Transverse colon (tissue), 4 donors: ENCODE data around the gene HMX1. TPM values are rescaled to one million over a fixed set of nuclear protein-coding genes. Genes with fewer than 3 reads are reported as not detected.

Experiments used
- DNase-seq: peaks from one replicate; pipeline ENCODE4 v3.0.0-alpha.2; 2019
- H3K27ac ChIP-seq, 4 donors: fragments of 200-600 bp; sonication (generic); 2 replicates each; pipeline ENCODE4 v1.5.1; 2016 to 2018; ENCODE audit warnings: inconsistent platforms in 4 of 4
- H3K27me3 ChIP-seq: fragments of 200-600 bp; sonication (generic); 2 replicates; pipeline ENCODE4 v1.5.1; 2017; ENCODE audit warnings: inconsistent platforms
- H3K36me3 ChIP-seq, 4 donors: fragments of 200-600 bp; sonication (generic); 2 replicates each; pipeline ENCODE4 v1.5.1; 2017 to 2019; ENCODE audit warnings: inconsistent platforms in 4 of 4
- H3K4me1 ChIP-seq, 4 donors: fragments of 200-600 bp; sonication (generic); 2 replicates each; pipeline ENCODE4 v1.5.1; 2017 to 2020; ENCODE audit warnings: inconsistent platforms in 4 of 4
- H3K4me3 ChIP-seq, 4 donors: fragments of 200-600 bp; sonication (generic); 1 replicate in 1 of 4; 2 replicates in 3 of 4; pipeline versions ENCODE4 v1.5.1 to v1.6.1; 2017 to 2019; ENCODE audit warnings: inconsistent platforms in 4 of 4
- H3K9me3 ChIP-seq, 2 donors: fragments of 200-600 bp; sonication (generic); 2 replicates each; pipeline ENCODE4 v1.5.1; 2017 to 2019; ENCODE audit warnings: inconsistent platforms in 2 of 2
- EP300 ChIP-seq: sonication (generic); formaldehyde crosslinking; IDR thresholded peaks from one replicate; pipeline ENCODE4 v1.6.1; 2017; ENCODE audit warnings: antibody characterized with exemption, low read depth
- POLR2A ChIP-seq: fragments of 450-650 bp; IDR thresholded peaks from one replicate; pipeline ENCODE4 v1.6.1; 2016; ENCODE audit warnings: antibody characterized with exemption, mild to moderate bottlenecking, moderate library complexity
- POLR2AphosphoS5 ChIP-seq, 3 donors: sonication (generic); formaldehyde crosslinking; IDR thresholded peaks; one replicate each; pipeline ENCODE4 v1.6.1; 2016; ENCODE audit warnings: antibody characterized with exemption in 3 of 3
- WGBS, 2 donors: methylation state at CpG; one replicate each; pipeline ENCODE4 v1.1.5; 2018; ENCODE audit warnings: low coverage in 1 of 2; 5-methylcytosine and 5-hydroxymethylcytosine counted together
- in situ Hi-C, 4 donors: fragments of 200-750 bp; cut with MboI; loops; one replicate each; pipeline versions ENCODE4 v1.15.0 to v1.15.1; 2017; ENCODE audit warnings: low sequenced_read_pairs in 3 of 4, low pct_ligation_motif_present in 1 of 4, low pct_unique_long_range_greater_than_20kb in 1 of 4
- intact Hi-C: fragments of 100-400 bp; cut with DNase I; formaldehyde crosslinking; loops from one replicate; pipeline ENCODE4 v1.15.1; 2023; ENCODE audit warnings: low total_unique reads
- total RNA-seq, 4 donors: library from RNA; depleted of rRNA; stranded (reverse); fragments of >200 nt; gene quantifications; one replicate each; pipeline ENCODE4 v1.1.0, GENCODE V29; 2016
- TF ChIP-seq, protein P1 (sequence below), 5 experiments: fragments of 200-600 bp in 3 of 5; fragments of 450-650 bp in 2 of 5; sonication (generic) in 3 of 5; IDR thresholded peaks; 1 replicate in 2 of 5; 2 replicates in 3 of 5; pipeline ENCODE4 v1.5.1; 2016 to 2017; ENCODE audit warnings: antibody characterized with exemption in 5 of 5, inconsistent platforms in 3 of 5, mild to moderate bottlenecking in 2 of 5, moderate library complexity in 1 of 5

Gene HMX1
- total RNA-seq, 4 donors from 2014 or later: not detected

DNA sequence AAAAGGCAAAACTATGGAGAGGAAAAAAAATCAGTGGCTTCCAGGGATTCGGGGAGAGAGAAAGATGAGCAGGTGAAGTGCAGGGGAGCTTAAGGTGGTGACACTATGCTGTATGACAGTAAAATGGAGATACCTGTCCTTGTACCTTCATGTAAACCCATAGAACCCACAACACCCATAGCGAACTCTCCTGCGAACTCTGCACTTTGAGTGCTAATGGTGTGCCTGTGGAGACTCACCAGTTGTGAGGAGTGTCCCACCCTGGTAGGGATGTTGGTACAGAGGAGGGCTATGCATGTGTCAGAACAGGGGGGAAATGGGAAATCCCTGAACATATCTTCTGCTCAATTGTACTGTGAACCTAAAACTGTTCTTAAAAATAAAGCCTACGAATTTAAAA, 42.8 kb downstream of the HMX1 start:
- TF ChIP-seq POLR2AphosphoS5 (IDR thresholded peaks at IDR 0.05) (no peak), POLR2A (no peak), EP300 (no peak)
- TF ChIP-seq, protein P1, sequence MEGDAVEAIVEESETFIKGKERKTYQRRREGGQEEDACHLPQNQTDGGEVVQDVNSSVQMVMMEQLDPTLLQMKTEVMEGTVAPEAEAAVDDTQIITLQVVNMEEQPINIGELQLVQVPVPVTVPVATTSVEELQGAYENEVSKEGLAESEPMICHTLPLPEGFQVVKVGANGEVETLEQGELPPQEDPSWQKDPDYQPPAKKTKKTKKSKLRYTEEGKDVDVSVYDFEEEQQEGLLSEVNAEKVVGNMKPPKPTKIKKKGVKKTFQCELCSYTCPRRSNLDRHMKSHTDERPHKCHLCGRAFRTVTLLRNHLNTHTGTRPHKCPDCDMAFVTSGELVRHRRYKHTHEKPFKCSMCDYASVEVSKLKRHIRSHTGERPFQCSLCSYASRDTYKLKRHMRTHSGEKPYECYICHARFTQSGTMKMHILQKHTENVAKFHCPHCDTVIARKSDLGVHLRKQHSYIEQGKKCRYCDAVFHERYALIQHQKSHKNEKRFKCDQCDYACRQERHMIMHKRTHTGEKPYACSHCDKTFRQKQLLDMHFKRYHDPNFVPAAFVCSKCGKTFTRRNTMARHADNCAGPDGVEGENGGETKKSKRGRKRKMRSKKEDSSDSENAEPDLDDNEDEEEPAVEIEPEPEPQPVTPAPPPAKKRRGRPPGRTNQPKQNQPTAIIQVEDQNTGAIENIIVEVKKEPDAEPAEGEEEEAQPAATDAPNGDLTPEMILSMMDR (IDR thresholded peaks at IDR 0.05): no peak

DNA sequence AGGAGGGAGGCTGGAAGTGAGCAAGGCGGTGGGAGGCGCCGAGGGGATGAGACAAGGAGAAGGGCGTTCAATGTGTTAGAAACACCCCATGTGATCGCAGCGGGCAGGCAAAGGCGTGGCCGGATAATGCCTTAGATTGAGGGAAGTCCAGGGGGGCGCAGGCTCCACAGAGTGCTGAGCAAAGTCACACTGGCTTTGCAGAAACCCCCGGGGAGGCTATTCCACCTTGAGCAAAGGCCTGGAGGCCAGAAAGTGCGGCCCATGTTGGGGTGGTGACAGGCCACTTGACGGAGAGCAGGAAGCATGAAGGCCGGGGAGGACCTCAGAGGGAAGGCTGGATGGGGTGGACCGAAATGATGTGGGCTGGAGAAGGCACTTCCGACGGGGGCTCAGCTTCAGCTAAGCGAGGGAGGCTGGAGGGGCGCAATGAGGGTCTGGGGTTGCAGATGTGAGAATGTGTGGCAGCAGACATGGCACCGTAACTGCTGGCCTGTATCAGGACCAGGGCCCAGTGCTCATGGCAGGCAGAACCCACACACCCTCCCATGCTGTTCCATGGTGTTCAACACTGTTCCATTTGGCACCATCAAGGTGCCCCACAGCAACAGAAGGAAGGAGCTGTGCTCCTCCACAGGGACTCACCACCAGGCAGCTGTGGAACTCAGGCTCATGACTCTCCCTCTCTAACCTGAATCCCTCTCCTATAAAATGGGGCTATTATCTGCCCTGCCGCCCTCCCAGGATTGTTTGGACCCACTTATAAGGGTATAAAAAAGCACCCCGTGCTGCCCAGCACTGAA, 50.3 kb downstream of the HMX1 start:
- Histone ChIP-seq H3K27me3 (peaks cover 6% of the 10 kb centered on the region), H3K4me3 (no peak overlapping the region), H3K36me3 (no peaks in the 10 kb centered on the region), H3K4me1 (no peaks in the 10 kb centered on the region), H3K27ac (no peak overlapping the region), H3K9me3 (no peaks in the 10 kb centered on the region)
- in situ Hi-C loops: no loop called here
- TF ChIP-seq EP300 (no peak), POLR2AphosphoS5 (IDR thresholded peaks at IDR 0.05) (no peak), POLR2A (no peak)
- TF ChIP-seq, protein P1 (IDR thresholded peaks at IDR 0.05): no peak
- intact Hi-C loops: no loop called here
- WGBS, 2 donors: 78 to 88% methylated on average over 4 to 21 of the region's 21 CpGs
- DNase-seq: no peak

More for the DNA sequence above, 42.8 kb downstream of the HMX1 start:
- H3K27ac ChIP-seq: no peak overlapping the region
- intact Hi-C loops: no loop called here
- H3K27me3 ChIP-seq: no peaks in the 10 kb centered on the region
- no peaks in the 10 kb centered on the region for H3K36me3 ChIP-seq
- H3K9me3 ChIP-seq: no peaks in the 10 kb centered on the region
- DNase-seq: no peak
- WGBS, 2 donors: 79 to 87% methylated on average over 2 to 4 of the region's 4 CpGs
- no peaks in the 10 kb centered on the region for H3K4me1 ChIP-seq
- in situ Hi-C loops: no loop called here
- H3K4me3 ChIP-seq: no peak overlapping the region

DNA sequence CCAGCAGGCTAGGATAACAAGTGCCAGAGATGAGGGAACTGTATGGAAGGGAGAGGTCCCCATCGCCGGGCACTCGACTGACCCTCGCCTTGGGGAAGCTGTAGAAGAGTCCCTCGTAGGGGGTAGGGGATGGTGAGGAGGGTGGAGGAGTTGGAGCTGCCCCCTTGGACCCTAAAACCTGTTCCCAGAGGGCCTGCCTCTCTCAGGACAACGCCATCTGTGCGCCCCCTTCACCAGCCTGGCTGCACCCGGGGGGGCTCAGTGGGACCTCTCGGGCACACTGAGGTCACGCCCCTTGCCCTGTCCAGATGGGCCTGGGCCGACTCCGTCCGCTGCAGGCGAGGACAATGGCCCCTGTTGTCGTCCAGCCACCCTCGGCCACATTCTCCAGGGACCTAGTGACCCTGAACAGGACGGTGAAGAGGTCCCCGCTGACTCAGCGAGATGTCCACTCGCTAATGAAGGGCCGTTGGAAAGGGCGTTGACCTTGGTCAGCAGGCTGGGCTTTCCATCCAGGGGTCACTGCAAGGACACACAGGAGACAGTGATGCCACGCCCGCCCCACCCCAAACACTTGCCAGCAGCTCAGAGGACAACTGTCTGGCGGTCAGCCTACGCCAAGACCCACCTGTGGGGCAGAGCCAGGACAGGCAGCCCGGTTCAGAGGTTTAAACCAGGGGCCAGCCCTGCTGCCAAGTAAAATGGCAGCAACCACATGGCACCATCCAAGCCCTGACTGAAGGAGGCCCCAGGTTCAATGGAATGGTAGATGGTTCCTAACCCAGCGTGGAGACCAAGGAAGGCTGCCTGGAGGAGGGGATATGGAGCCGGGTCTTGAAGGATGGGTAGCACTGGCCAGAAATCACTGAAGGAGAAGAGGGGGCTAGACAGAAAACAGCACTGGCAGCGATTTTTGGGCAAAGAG, 51.2 kb downstream of the HMX1 start:
- intact Hi-C loops (no loop called here), in situ Hi-C loops (no loop called here)
- no peak overlapping the region for H3K27ac ChIP-seq
- peaks cover 6% of the 10 kb centered on the region for H3K27me3 ChIP-seq
- WGBS, 2 donors: 80 to 82% methylated on average over 1 to 27 of the region's 30 CpGs
- H3K4me1 ChIP-seq: no peaks in the 10 kb centered on the region
- TF ChIP-seq POLR2AphosphoS5 (IDR thresholded peaks at IDR 0.05): no peak
- TF ChIP-seq, protein P1 (IDR thresholded peaks at IDR 0.05): no peak
- no peak for TF ChIP-seq EP300
- no peak for TF ChIP-seq POLR2A
- no peak overlapping the region for H3K4me3 ChIP-seq
- no peaks in the 10 kb centered on the region for H3K36me3 ChIP-seq
- peak; percentile 3 for DNase-seq
- H3K9me3 ChIP-seq: no peaks in the 10 kb centered on the region

DNA sequence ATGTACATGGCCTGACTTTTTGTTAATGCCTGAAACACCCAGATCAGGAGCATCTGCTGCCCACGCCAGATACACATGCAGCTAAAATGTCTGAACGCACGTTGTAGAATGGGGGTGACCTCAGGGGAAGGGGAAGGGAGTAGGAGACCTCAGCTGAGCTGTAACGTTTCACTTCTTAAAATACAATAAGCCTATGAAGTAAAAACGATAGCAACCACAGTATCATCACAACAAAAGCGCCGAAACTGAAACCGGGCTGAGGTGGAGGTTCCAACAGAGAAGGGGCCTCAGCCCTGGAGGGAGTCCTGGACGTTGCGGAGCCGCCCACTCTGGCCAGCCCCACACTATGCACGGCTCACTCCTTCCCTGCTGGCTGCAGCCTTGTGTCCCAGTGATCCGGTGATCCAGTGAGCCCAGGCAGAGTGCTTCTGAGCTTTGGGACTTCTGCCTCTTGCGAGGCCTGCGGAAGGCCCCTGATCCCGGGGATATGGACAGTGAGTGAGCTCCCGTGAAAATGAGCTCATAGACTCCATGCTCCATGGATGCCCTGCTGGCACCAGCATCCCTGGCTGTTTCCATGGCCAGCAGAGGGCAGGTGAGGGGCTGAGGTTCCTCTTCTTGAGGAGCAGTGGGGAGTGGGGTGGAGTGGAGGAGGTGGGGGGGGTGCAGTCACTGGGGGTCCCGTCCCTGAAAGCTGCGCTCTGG, 52.0 kb downstream of the HMX1 start:
- H3K36me3 ChIP-seq: no peaks in the 10 kb centered on the region
- no peak for TF ChIP-seq POLR2A
- no peak overlapping the region for H3K4me3 ChIP-seq
- DNase-seq: peak; percentile 5
- H3K4me1 ChIP-seq: no peaks in the 10 kb centered on the region
- no peaks in the 10 kb centered on the region for H3K9me3 ChIP-seq
- H3K27ac ChIP-seq: no peak overlapping the region
- in situ Hi-C loops (no loop called here), intact Hi-C loops (no loop called here)
- WGBS, 2 donors: 70% methylated on average over 19 of the region's 19 CpGs; no CpG with 5 or more reads in 1 of the 2 donors
- H3K27me3 ChIP-seq: peaks cover 6% of the 10 kb centered on the region
